Chondrocyte (in vitro differentiated cells): ENCODE data around the gene MRGPRE. TPM values are rescaled to one million over a fixed set of nuclear protein-coding genes. Genes with fewer than 3 reads are reported as not detected.

Experiments used
- DNase-seq: peaks from one replicate; pipeline ENCODE4 v3.0.0; 2021; ENCODE audit warnings: mixed read lengths, low spot score
- H3K27ac Mint-ChIP-seq: one replicate; pipeline ENCODE4 v1.8.0; 2021; ENCODE audit warnings: mild to moderate bottlenecking, moderate library complexity, mixed read lengths; ENCODE audit not compliant: unreplicated experiment
- H3K27me3 Mint-ChIP-seq: 2 replicates; pipeline ENCODE4 v1.8.0; 2021; ENCODE audit warnings: low read depth, mixed read lengths
- H3K36me3 Mint-ChIP-seq: 2 replicates; pipeline ENCODE4 v1.8.0; 2021; ENCODE audit warnings: low read depth, mixed read lengths
- H3K4me1 Mint-ChIP-seq: 2 replicates; pipeline ENCODE4 v1.8.0; 2021; ENCODE audit warnings: low read depth, mild to moderate bottlenecking, mixed read lengths
- H3K4me3 Mint-ChIP-seq: one replicate; pipeline ENCODE4 v1.8.0; 2021; ENCODE audit warnings: mild to moderate bottlenecking, moderate library complexity, mixed read lengths; ENCODE audit not compliant: unreplicated experiment
- H3K9me3 Mint-ChIP-seq: 2 replicates; pipeline ENCODE4 v1.8.0; 2021; ENCODE audit warnings: low read depth, mixed read lengths
- CTCF ChIP-seq: fragments of 200-600 bp; sonication (generic); IDR thresholded peaks from 2 replicates; pipeline ENCODE4 v1.5.0; 2021; ENCODE audit warnings: antibody characterized with exemption, mild to moderate bottlenecking, moderate library complexity
- total RNA-seq: library from RNA; stranded (reverse); gene quantifications from 3 replicates; pipeline ENCODE4 v1.2.1, GENCODE V29; 2021

The MRGPRE gene
- total RNA-seq, 1 donor from 2014 or later, result not detected

GRCh38 chr11:3202305-3202704 lies 29.9 kb downstream of the MRGPRE start:
- H3K4me3 Mint-ChIP-seq, result no peak overlapping the region
- no peak overlapping the region for H3K27ac Mint-ChIP-seq
- TF ChIP-seq CTCF, result no peak
- no peaks in the 10 kb centered on the region for H3K36me3 Mint-ChIP-seq
- DNase-seq, result no peak
- no peaks in the 10 kb centered on the region for H3K9me3 Mint-ChIP-seq
- H3K27me3 Mint-ChIP-seq, result peaks cover 36% of the 10 kb centered on the region
- H3K4me1 Mint-ChIP-seq, result peaks cover 4% of the 10 kb centered on the region

GRCh38 chr11:3201677-3202181 lies 30.5 kb downstream of the MRGPRE start:
- H3K36me3 Mint-ChIP-seq, result no peaks in the 10 kb centered on the region
- peaks cover 36% of the 10 kb centered on the region for H3K27me3 Mint-ChIP-seq
- TF ChIP-seq CTCF, result no peak
- no peak for DNase-seq
- H3K4me1 Mint-ChIP-seq, result peaks cover 4% of the 10 kb centered on the region
- H3K9me3 Mint-ChIP-seq, result no peaks in the 10 kb centered on the region
- H3K4me3 Mint-ChIP-seq, result no peak overlapping the region
- no peak overlapping the region for H3K27ac Mint-ChIP-seq

- Mint-ChIP-seq H3K4me1 (peaks cover 4% of the 10 kb centered on the region), H3K27ac (no peak overlapping the region), H3K4me3 (no peak overlapping the region), H3K27me3 (peaks cover 36% of the 10 kb centered on the region), H3K9me3 (no peaks in the 10 kb centered on the region), H3K36me3 (no peaks in the 10 kb centered on the region)
- no peak for DNase-seq
- no peak for TF ChIP-seq CTCF
Measured at GRCh38 chr11:3201112-3201581, 31.1 kb downstream of the MRGPRE start.

GRCh38 chr11:3200388-3201111 lies 31.7 kb downstream of the MRGPRE start:
- no peak for DNase-seq
- Mint-ChIP-seq H3K36me3 (no peaks in the 10 kb centered on the region), H3K9me3 (no peaks in the 10 kb centered on the region), H3K4me1 (peaks cover 3% of the 10 kb centered on the region), H3K27me3 (peaks cover 36% of the 10 kb centered on the region), H3K4me3 (no peak overlapping the region), H3K27ac (no peak overlapping the region)
- TF ChIP-seq CTCF, result no peak

- no peak for DNase-seq
- peaks cover 28% of the 10 kb centered on the region for H3K27me3 Mint-ChIP-seq
Measured at GRCh38 chr11:3199537-3200295, 32.5 kb downstream of the MRGPRE start.

More at GRCh38 chr11:3199537-3200295, 32.5 kb downstream of the MRGPRE start:
- no peaks in the 10 kb centered on the region for H3K9me3 Mint-ChIP-seq
- no peaks in the 10 kb centered on the region for H3K4me1 Mint-ChIP-seq
- H3K36me3 Mint-ChIP-seq, result no peaks in the 10 kb centered on the region
- H3K4me3 Mint-ChIP-seq, result no peak overlapping the region
- no peak overlapping the region for H3K27ac Mint-ChIP-seq
- TF ChIP-seq CTCF, result no peak
